GM12878 (cell line): ENCODE measurements around the gene COL6A3. TPM values are rescaled to one million over a fixed set of nuclear protein-coding genes. Genes with fewer than 3 reads are reported as not detected.

Experiments
- ATAC-seq: fragments of 200-7000 bp; cut with Tn5 transposase; 3 replicates; pipeline ENCODE4 v1.9.1; 2020; ENCODE audit warnings: mild to moderate bottlenecking, moderate library complexity
- BruUV-seq: library from RNA; stranded (reverse); fragments of 400-500 nt; replicated peaks from 2 replicates; lab custom pipeline; 2021; lab: Mats Ljungman, UMichigan
- CTCF ChIA-PET: fragments of 300-600 bp; sonication (Branson Sonifier 250); formaldehyde crosslinking; extraction: SDS; loops from one replicate; lab custom pipeline; 2021; ENCODE audit warnings: inconsistent platforms; lab: Yijun Ruan, JAX
- POLR2A ChIA-PET: fragments of 350-600 bp; formaldehyde crosslinking; extraction: SDS; loops from one replicate; lab custom pipeline; 2021; ENCODE audit warnings: inconsistent platforms; lab: Charles Lee
- RAD21 ChIA-PET: fragments of 300-600 bp; sonication (Branson Sonifier 250); formaldehyde crosslinking; loops from one replicate; lab custom pipeline; 2023; ENCODE audit warnings: antibody characterized with exemption; ENCODE audit not compliant: unreplicated experiment; lab: Charles Lee
- SMC1A ChIA-PET: fragments of 300-600 bp; sonication (Branson Sonifier 250); formaldehyde crosslinking; loops from one replicate; lab custom pipeline; 2023; ENCODE audit not compliant: unreplicated experiment, uncharacterized antibody; lab: Charles Lee
- DNase-seq: peaks from one replicate; pipeline ENCODE4 v3.0.0-alpha.2; 2011; ENCODE audit warnings: low read depth, low spot score
- FAIRE-seq: peaks from 3 replicates; lab custom pipeline; 2011; peaks lifted over from hg19 to GRCh38; lab: Jason Lieb, UNC
- H2AFZ ChIP-seq: 2 replicates; pipeline ENCODE4 v1.6.0; 2011; ENCODE audit warnings: low read depth, low read length, control low read depth; ENCODE audit not compliant: control insufficient read depth
- H3K27ac ChIP-seq: 2 replicates; pipeline ENCODE4 v1.5.1; 2011; ENCODE audit warnings: control low read depth; ENCODE audit not compliant: control insufficient read depth, insufficient read depth
- H3K27me3 ChIP-seq, 2 experiments: replicated peaks in 1 of 2; 2 replicates each; pipeline versions ENCODE4 v1.6.0 to v1.6.1; 2011; ENCODE audit warnings: low read length in 1 of 2; ENCODE audit not compliant: control insufficient read depth in 2 of 2, insufficient read depth in 2 of 2
- H3K36me3 ChIP-seq, 2 experiments: 2 replicates each; pipeline ENCODE4 v1.5.1; 2011; ENCODE audit warnings: low read length in 1 of 2; ENCODE audit not compliant: control insufficient read depth in 2 of 2, insufficient read depth in 2 of 2
- H3K4me1 ChIP-seq: 2 replicates; pipeline ENCODE4 v1.6.1; 2011; ENCODE audit warnings: mild to moderate bottlenecking, low read length, moderate library complexity, mixed read lengths; ENCODE audit not compliant: control insufficient read depth, insufficient read depth
- H3K4me2 ChIP-seq: 2 replicates; pipeline ENCODE4 v1.6.0; 2011; ENCODE audit warnings: control low read depth; ENCODE audit not compliant: control insufficient read depth, insufficient read depth
- H3K4me3 ChIP-seq: fragments of 200-600 bp; sonication (generic); 2 replicates; pipeline ENCODE4 v1.5.1; 2016
- H3K79me2 ChIP-seq: 2 replicates; pipeline ENCODE4 v1.6.0; 2011; ENCODE audit warnings: low read length; ENCODE audit not compliant: control insufficient read depth, insufficient read depth
- H3K9ac ChIP-seq: 2 replicates; pipeline ENCODE4 v1.8.0; 2011; ENCODE audit warnings: low read length, control low read depth, mixed read lengths; ENCODE audit not compliant: control insufficient read depth, insufficient read depth
- H3K9me3 ChIP-seq: replicated peaks from 3 replicates; pipeline ENCODE4 v1.5.1; 2011; ENCODE audit warnings: mild to moderate bottlenecking, low read length; ENCODE audit not compliant: control insufficient read depth, insufficient read depth
- H4K20me1 ChIP-seq: 2 replicates; pipeline ENCODE4 v1.6.0; 2011; ENCODE audit not compliant: control insufficient read depth, insufficient read depth
- ASH2L ChIP-seq: fragments of 300-600, 200-600 bp; sonication (generic); IDR thresholded peaks from 2 replicates; pipeline ENCODE4 v1.6.1; 2017; ENCODE audit warnings: low read depth, mild to moderate bottlenecking, borderline replicate concordance
- BMI1 ChIP-seq: fragments of 450-650 bp; IDR thresholded peaks from 2 replicates; pipeline ENCODE4 v1.6.1; 2016; ENCODE audit warnings: mild to moderate bottlenecking, moderate library complexity, borderline replicate concordance
- KAT2A ChIP-seq: conservative IDR thresholded peaks from 2 replicates; pipeline ENCODE4 v1.6.1; 2011; ENCODE audit warnings: low read depth, low read length; ENCODE audit not compliant: control insufficient read depth
- LARP7 ChIP-seq: fragments of 450-650 bp; IDR thresholded peaks from 2 replicates; pipeline ENCODE4 v1.6.1; 2017; ENCODE audit warnings: mild to moderate bottlenecking
- POU2F2 ChIP-seq: IDR thresholded peaks from 3 replicates; pipeline ENCODE4 v1.6.1; 2011; ENCODE audit warnings: low read depth, mild to moderate bottlenecking, low read length, borderline replicate concordance
- RAD51 ChIP-seq: fragments of 450-650 bp; IDR thresholded peaks from 2 replicates; pipeline ENCODE4 v1.6.1; 2016; ENCODE audit warnings: moderate library complexity, mild to moderate bottlenecking, inconsistent platforms
- ZNF217 ChIP-seq: fragments of 450-650 bp; IDR thresholded peaks from 2 replicates; pipeline ENCODE4 v1.6.1; 2017; ENCODE audit warnings: antibody characterized with exemption, mild to moderate bottlenecking
- WGBS: methylation state at CpG from one replicate; pipeline ENCODE4 v1.1.6; 2016; ENCODE audit warnings: low lambda C conversion rate; ENCODE audit not compliant: insufficient replicate concordance, insufficient coverage; ENCODE audit errors: missing lambda C conversion rate; 5-methylcytosine and 5-hydroxymethylcytosine counted together
- in situ Hi-C: fragments of 300-500 bp; cut with MboI; formaldehyde crosslinking; loops from 9 replicates; pipeline ENCODE4 v1.14.3; 2018; ENCODE audit warnings: mixed read lengths
- intact Hi-C: fragments of 100-400 bp; cut with micrococcal nuclease; formaldehyde crosslinking; loops from one replicate; pipeline ENCODE4 v1.14.2; 2022; ENCODE audit not compliant: unreplicated experiment
- polyA plus RNA-seq, 11 experiments: library from polyadenylated mRNA; depleted of rRNA in 4 of 11; unstranded in 6 of 11; stranded (reverse) in 5 of 11; fragments of >200 nt; fragmentation: Nextera tagmentation in 4 of 11; fragmentation: Illumina TruSeq in 1 of 11; extraction: Ambion mirVana in 4 of 11; extraction: Trizol in 1 of 11; gene quantifications; 1 replicate in 1 of 11; 2 replicates in 10 of 11; pipeline versions ENCODE4 v1.2.1 to v1.2.3, GENCODE V29; 2011 to 2016; ENCODE audit warnings: inconsistent platforms in 2 of 11, missing spikeins in 2 of 11, low read depth in 1 of 11
- total RNA-seq, 4 experiments: library from RNA; depleted of rRNA in 3 of 4; stranded (reverse); fragments of >200 nt in 3 of 4; fragmentation: Illumina TruSeq in 1 of 4; extraction: Trizol in 1 of 4; gene quantifications; 2 replicates each; pipeline versions ENCODE4 v1.2.1 to v1.2.3, GENCODE V29; 2013 to 2021
- TF ChIP-seq, protein P1 (sequence below): IDR thresholded peaks from 2 replicates; pipeline ENCODE4 v1.6.1; 2012; ENCODE audit warnings: low read depth, low read length, improper control_type of control experiment

Gene COL6A3
- total and polyA plus RNA-seq, 10 of the 15 experiments (the other 5 are each of a cell fraction or from before 2014, with no cell fraction given), result 0.01 to 0.51 (median 0.09) TPM; not detected in 4

DNA sequence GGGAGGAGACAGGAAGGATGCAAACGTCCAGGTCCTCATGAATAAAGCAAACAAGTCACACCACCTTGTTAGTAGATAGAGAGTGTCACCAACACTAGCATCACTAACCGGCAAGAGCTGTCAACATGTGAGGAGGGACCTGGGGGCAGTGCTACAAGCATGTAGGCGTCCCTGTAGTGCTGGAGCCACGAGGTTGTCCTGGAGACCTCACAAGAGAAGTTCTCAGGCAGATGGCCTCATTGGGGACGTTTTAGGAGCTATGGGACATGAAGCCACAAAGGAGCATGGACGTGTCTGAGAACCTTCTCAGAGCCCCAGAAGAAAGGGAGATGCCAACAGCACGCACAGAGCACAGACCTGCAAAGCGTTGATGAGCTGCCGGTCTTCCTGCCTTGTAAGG, 70.0 kb downstream of the COL6A3 start:
- POLR2A ChIA-PET, result no interaction called here
- Histone ChIP-seq H3K4me1 (no peaks in the 10 kb centered on the region), H3K79me2 (no peaks in the 10 kb centered on the region), H3K27ac (no peak overlapping the region), H3K4me3 (no peak overlapping the region), H3K27me3 (no peaks in the 10 kb centered on the region; a peak in 3 of 4 replicates), H4K20me1 (no peaks in the 10 kb centered on the region), H3K4me2 (no peak overlapping the region), H2AFZ (no peak overlapping the region), H3K36me3 (no peaks in the 10 kb centered on the region), H3K9ac (no peak overlapping the region), H3K9me3 (no peaks in the 10 kb centered on the region)
- SMC1A ChIA-PET, result no interaction called here
- BruUV-seq, result no TSS peak
- in situ Hi-C loops, result no loop called here
- RAD21 ChIA-PET, result no interaction called here
- DNase-seq (no peak), FAIRE-seq (no peak), ATAC-seq (no peak)
- intact Hi-C loops, result no loop called here
- 38% methylated on average over 9 of the region's 9 CpGs for WGBS
- TF ChIP-seq ZNF217 (no peak), BMI1 (no peak), KAT2A (no peak)
- TF ChIP-seq, all 136 proteins: peak for 0
- CTCF ChIA-PET, result no interaction called here

DNA sequence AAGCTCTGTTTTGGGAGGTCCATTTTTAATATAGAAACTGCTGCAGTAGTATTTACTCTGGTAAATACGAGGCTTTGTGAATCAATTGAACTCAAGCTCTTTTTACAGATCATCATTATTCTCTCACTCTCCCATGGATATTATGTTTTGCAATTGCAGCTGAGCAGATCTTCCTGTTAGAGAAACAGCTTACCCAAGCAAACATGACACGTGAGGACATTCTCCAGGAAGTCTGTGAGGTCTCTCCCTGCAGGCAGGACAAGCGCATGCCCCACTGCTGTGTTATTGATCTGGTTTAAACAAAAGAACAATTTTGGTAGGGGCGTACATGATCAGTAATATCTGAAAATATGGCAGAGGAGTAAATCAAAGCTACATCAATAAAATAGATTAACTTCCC, 72.1 kb downstream of the COL6A3 start:
- Histone ChIP-seq H2AFZ (no peak overlapping the region), H3K36me3 (no peaks in the 10 kb centered on the region)
- TF ChIP-seq LARP7, result no peak
- no peak for TF ChIP-seq ASH2L
- no peak for TF ChIP-seq RAD51
- TF ChIP-seq POU2F2, result no peak
- TF ChIP-seq, protein P1, sequence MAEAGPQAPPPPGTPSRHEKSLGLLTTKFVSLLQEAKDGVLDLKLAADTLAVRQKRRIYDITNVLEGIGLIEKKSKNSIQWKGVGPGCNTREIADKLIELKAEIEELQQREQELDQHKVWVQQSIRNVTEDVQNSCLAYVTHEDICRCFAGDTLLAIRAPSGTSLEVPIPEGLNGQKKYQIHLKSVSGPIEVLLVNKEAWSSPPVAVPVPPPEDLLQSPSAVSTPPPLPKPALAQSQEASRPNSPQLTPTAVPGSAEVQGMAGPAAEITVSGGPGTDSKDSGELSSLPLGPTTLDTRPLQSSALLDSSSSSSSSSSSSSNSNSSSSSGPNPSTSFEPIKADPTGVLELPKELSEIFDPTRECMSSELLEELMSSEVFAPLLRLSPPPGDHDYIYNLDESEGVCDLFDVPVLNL, result no peak
- TF ChIP-seq, all 136 proteins: peak for 0
- in situ Hi-C loops, result no loop called here
- Histone ChIP-seq H3K4me3 (no peak overlapping the region), H3K9me3 (no peaks in the 10 kb centered on the region), H3K27me3 (no peaks in the 10 kb centered on the region; a peak in 1 of 4 replicates), H3K79me2 (no peaks in the 10 kb centered on the region), H3K4me1 (no peaks in the 10 kb centered on the region), H3K4me2 (no peak overlapping the region), H4K20me1 (no peaks in the 10 kb centered on the region), H3K27ac (no peak overlapping the region), H3K9ac (no peak overlapping the region)
- ATAC-seq, result no peak
- DNase-seq, result no peak
- ChIA-PET RAD21 (no interaction called here), CTCF (interaction anchor here (1.2 kb wide), 1 partner anchor 230 kb away, joined by 3 read pairs; no protein-coding TSS in a partner anchor), POLR2A (no interaction called here), SMC1A (interaction anchor here (1.4 kb wide), 1 partner anchor 15 kb away, joined by 3 read pairs; no protein-coding TSS in a partner anchor)
- WGBS, result 28% methylated on average over 4 of the region's 4 CpGs
- BruUV-seq, result no TSS peak
- intact Hi-C loops, result no loop called here
- no peak for FAIRE-seq
